Fibroblast of skin of left biceps (primary cell): ENCODE measurements around the gene RHOV.

ENCODE experiments used
- DNase-seq, 2 experiments: peaks; one replicate each; pipeline ENCODE4 v3.0.0-alpha.2; 2013; ENCODE audit warnings: low read depth in 2 of 2

The RHOV gene

DNA sequence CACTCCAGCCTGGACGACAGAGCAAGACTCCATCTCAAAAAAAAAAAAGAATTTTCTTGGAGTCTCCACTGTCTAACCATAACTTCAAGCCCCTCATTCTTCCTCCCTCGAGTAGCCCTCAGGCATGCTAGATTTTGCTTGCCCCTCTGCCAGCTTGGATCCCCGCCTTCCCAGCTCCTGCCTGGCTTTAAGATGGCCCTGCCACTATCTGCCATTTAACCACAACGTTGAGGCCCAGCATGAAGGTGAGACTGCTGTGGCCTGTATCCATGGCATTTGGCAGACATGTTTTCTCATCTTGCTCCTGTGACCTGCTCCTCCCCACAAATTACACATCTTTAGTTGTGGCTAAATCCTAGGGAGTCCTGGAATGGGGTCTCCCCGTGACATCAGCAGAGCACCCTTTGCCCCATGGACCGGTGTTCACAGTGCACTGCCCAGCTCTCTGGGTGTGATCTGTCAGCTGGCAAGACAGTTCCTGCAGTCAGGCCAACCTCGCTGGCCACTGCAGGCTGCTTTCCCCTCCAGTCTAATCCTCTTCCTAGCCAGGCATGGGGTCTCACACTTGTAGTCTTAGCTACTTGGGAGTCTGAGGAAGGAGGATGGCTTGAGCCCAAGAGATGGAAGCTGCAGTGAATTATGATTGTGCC lies 30.6 kb upstream of the RHOV start:
- no peak for DNase-seq

DNA sequence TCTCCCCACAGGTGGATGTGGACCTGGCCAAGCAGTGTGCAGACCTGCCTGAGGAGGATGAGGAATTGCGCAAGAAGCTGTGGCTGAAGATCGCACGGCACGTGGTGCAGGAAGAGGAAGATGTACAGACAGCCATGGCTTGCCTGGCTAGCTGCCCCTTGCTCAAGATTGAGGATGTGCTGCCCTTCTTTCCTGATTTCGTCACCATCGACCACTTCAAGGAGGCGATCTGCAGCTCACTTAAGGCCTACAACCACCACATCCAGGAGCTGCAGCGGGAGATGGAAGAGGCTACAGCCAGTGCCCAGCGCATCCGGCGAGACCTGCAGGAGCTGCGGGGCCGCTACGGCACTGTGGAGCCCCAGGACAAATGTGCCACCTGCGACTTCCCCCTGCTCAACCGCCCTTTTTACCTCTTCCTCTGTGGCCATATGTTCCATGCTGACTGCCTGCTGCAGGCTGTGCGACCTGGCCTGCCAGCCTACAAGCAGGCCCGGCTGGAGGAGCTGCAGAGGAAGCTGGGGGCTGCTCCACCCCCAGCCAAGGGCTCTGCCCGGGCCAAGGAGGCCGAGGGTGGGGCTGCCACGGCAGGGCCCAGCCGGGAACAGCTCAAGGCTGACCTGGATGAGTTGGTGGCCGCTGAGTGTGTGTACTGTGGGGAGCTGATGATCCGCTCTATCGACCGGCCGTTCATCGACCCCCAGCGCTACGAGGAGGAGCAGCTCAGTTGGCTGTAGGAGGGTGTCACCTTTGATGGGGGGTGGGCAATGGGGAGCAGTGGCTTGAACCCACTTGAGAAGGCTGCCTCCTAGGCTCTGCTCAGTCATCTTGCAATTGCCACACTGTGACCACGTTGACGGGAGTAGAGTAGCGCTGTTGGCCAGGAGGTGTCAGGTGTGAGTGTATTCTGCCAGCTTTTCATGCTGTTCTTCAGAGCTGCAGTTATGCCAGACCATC lies 28.8 kb upstream of the RHOV start:
- no peak for DNase-seq

DNA sequence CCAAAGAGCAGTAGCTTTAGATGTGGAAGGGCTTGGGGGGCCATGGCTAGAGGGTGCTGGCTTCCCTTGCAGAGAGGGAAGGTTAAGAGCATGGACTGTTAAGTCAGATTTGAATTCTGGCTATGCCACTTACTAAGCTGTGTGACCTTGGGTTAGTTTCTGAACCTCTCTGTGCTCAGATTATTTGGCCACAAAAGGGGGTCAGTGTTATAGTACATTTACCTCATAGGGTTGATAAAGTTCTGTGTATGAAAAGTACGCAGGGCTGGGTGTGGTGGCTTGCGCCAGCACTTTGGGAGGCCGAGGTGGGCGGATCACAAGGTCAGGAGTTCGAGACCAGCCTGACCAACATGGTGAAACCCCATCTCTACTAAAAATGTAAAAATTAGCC lies 27.0 kb upstream of the RHOV start:
- no peak for DNase-seq

DNA sequence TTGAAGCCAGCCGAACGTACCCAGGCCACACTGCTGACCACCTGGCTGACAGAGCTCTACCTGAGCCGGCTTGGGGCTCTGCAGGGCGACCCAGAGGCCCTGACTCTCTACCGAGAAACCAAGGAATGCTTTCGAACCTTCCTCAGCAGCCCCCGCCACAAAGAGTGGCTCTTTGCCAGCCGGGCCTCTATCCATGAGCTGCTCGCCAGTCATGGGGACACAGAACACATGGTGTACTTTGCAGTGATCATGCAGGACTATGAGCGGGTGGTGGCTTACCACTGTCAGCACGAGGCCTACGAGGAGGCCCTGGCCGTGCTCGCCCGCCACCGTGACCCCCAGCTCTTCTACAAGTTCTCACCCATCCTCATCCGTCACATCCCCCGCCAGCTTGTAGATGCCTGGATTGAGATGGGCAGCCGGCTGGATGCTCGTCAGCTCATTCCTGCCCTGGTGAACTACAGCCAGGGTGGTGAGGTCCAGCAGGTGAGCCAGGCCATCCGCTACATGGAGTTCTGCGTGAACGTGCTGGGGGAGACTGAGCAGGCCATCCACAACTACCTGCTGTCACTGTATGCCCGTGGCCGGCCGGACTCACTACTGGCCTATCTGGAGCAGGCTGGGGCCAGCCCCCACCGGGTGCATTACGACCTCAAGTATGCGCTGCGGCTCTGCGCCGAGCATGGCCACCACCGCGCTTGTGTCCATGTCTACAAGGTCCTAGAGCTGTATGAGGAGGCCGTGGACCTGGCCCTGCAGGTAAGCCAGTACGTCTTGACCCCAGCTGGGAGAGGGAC lies 26.4 kb upstream of the RHOV start:
- DNase-seq = no peak

DNA sequence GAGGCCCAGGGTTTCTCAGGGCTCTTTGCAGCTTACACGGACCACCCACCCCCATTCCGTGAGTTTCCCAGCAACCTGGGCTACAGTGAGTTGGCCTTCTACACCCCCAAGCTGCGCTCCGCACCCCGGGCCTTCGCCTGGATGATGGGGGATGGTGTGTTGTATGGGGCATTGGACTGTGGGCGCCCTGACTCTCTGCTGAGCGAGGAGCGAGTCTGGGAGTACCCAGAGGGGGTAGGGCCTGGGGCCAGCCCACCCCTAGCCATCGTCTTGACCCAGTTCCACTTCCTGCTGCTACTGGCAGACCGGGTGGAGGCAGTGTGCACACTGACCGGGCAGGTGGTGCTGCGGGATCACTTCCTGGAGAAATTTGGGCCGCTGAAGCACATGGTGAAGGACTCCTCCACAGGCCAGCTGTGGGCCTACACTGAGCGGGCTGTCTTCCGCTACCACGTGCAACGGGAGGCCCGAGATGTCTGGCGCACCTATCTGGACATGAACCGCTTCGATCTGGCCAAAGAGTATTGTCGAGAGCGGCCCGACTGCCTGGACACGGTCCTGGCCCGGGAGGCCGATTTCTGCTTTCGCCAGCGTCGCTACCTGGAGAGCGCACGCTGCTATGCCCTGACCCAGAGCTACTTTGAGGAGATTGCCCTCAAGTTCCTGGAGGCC lies 25.6 kb upstream of the RHOV start:
- no peak for DNase-seq

DNA sequence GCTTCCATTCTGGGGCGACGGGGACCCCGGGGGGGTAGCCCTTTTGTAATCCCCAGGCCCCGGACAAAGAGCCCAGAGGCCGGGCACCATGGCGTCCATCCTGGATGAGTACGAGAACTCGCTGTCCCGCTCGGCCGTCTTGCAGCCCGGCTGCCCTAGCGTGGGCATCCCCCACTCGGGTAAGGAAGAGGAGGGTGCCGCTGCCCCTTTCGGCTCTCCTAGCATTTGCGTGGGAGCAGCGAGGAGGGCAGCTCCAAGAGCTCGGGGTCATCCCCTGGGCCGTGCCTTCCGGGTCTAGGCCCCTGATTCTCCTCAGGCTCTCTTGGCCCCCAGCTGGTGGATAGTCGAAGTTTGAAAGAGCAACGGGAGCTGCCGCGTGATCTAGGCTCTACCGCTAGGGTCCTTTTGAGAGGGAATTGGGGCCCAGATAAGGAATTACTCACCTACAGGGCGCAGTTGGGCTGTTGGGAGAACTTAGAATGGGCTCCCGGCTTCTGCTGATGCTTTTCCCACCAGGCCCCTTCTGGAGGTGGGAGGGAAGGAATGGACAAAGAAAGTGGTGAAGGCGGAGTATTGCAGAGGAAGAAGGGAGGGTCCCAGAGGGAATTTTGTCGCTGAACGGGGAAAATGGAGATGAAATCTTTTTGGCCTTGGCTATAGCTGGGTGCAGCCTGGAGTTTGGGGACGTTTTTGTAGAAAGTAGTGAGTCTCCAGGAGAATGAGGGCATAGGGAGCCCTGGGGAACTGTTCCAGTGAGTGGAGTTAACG lies 20.8 kb upstream of the RHOV start:
- DNase-seq = peak in 1 of 2 experiments; percentile 21

DNA sequence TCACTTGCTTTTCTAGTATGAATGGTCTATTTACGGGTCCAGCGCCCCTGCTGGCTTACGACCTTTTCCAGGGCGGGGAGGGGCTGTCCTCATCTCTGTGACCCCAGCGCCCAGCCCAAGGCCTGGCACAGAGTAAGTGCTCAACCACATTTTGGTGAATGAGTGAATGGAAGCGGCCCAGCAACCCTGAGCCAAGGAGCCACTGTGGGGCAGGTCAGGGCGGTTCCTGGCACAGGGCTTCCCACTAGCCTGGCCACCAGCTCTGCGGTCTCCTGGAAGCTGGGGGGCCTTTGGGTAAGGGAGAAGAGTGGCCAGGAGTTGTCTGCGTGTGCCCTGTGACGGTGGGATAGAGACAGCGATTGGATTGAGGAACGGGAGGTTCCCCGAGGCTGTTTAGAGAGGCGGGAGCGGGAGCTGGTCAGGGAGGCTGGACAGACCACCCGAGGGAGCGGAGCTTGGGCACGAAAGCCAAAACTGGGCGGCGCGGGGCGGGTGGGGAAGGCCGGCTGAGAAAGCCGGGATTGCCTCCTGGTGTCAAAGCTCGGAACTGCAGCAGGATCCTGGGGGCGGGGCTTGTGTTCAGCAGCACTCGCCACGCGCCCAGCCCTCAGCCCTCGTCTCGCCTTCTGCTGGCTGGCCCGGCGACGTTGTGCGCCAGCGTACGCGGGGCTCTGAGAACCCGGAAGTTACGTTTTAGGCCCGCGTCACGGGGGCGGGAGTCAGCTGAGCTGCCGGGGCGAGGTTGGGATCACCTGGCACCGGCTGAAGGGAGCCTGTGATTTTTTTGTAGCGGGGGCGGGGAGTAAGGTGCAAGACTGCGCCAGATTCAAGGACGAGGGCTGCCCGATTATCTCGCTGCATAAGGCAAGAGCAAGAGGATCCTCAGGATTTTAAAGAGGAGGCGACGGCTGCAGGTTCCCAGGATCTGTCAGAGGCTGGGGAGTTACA lies 20.0 kb upstream of the RHOV start, which contains the start of gene VPS18:
VPS18 (plus strand) TSS at position 718 of the 948 bp plus-strand sequence. CDS start 319 bp downstream, outside the sequence.
- DNase-seq = peak; percentile 82 to 87

DNA sequence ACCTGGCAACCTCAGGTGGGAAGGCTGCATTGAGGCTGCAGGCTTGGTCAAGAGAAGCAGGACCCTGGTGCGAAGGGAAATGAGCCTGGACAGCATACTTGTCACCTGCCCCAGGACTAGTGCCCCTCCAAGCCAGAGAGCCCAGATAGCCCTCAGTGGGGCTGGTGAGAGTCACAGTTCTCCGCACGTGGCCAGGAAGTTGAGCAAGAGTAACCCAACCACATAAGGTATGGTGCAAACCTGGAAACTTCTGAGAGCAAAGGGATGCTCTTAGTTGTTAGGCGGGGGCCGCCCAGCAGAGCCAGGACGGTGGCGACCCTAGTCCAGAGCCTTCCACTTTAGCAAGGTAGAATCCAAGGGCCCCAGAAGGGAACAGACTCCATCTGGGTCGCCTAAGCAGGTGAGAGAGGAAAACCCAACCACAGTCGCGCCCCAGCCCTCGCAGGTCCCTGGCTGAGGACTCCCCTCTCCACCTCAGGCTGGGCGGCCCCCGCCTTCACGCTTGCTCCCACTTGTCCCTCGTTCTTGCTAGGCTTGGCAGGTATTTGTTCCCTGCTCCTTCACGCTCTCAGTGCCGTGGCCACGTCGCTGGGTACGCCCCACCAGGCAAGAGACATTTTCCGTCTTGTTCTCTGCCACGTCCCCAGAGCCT lies 19.1 kb upstream of the RHOV start:
- no peak for DNase-seq

DNA sequence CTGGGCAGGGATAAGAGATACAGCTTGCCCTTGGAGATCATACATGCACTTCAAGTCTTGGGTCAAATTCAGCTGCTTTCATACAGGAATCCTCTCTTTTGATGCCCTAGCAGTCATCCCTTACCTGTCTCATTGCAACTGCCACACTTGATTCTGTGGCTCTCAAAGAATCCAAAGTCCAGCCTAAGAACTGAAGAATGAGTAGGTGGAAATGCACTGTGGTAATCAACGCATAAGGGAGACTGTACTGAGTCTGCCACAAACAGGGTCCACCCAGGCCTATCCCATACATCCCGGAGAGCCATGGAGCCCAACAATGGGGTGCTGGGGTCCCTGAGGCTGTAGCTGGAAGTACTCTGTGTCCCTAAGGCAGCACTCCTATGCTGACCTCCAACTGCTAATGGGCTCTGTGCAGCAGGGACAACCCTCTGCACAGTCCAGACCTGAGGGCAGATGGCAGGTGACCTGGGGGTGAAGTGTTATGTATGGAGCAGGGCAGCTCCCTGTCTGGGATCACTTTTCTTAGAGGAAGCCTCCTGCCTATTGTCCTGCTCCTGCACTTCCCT lies 18.5 kb upstream of the RHOV start:
- no peak for DNase-seq

DNA sequence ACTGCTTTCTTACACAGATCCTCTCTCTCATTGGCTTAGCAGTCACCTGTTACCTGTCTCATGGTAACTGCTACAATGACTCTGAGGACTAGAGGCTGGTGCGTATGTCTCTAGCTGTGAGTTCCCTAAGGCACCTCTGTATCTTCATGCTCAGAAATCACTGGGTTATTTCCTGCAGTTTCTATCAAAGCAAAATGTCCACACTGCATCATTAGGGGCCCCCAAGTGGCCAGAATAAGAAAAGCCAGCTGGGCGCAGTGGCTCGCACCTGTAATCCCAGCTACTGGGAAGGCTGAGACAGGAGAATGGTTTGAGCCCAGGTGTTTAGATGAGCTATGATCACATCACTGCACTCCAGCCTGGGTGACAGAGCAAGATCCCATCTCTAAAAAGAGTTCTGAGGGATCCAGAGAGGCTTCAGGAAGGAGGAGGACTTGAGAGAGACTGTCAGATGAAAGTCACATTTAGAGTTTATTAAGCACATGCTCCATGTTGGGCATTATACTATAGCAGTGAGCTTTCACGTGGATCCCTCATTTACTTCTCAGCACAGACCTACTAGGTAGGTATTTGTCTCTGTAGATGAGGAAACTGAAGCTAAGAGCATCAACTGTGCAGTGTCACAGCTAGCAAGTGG lies 17.9 kb upstream of the RHOV start:
- DNase-seq = no peak

DNA sequence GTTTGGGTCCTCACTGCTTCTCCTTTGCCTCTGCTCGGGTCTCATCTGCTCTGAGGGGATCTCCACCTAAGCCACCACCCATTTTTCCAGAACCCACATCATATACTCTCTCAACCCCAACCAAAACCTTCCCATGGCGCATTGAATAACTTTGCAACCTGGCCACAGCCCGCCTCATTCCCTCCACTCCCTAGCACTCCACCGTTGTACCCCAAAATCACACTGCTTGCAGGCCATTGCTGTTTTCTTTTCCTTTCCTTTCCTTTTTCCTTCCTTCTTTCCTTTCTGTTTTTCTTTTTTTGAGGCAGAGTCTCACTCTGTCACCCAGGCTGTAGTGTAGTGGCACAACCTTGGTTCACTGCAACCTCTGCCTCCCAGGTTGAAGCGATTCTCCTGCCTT lies 17.1 kb upstream of the RHOV start:
- DNase-seq = no peak

DNA sequence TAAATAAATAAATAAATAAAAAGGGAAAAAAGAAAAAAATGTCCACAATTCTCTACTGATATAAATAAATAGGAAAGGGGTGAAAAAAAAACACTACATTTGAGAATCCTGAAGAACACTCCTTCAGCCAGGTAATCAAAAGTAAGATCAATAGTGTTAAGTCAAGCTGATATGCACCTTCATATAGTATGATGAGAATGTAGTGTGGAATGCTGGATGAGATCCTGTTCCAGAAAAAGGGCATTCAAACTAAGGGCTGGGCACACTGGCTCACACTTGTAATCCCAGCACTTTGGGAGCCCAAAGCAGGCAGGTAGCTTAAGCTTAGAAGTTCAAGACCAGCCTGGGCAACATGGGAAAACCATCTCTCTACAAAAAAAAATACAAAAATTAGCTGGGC lies 15.1 kb upstream of the RHOV start:
- DNase-seq = no peak

DNA sequence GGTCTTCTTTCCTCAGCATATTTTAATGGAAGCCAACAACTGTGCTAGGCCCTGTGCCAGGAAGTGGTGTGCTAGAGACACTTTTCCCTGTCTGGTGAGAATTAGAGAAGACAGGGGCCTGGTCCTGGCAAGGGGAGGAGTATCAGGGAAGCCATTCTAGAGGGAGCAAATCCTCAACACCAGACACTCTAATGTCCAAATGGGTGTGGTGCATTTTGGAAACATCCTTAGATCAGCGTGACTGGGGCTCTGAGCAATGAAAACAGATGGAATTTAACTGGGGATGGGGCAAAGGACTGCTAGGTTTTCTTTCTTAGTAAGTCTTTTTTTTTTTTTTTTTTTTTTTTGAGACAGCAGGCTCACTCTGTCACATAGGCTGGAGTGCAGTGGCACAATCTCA lies 12.6 kb upstream of the RHOV start:
- no peak for DNase-seq

DNA sequence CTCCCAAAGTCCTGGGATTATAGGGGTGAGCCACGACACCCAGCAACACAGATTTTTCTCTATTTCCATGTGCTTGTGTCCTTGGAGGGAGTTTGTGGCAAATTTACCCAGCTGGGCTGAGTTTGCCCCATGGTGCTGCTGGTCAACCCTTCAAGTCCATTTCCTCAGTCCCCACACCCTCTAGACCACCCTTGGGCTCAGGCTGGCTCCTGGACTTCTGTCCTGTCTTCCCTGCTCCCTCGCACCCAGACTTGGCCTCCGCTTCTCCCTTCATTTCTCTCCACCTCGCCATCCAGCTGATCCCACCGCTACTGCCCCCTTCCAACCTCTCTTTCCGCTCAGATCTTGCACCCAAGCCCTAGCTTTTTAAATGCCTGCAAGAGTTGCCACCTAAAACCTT lies 7.3 kb upstream of the RHOV start:
- DNase-seq = no peak

DNA sequence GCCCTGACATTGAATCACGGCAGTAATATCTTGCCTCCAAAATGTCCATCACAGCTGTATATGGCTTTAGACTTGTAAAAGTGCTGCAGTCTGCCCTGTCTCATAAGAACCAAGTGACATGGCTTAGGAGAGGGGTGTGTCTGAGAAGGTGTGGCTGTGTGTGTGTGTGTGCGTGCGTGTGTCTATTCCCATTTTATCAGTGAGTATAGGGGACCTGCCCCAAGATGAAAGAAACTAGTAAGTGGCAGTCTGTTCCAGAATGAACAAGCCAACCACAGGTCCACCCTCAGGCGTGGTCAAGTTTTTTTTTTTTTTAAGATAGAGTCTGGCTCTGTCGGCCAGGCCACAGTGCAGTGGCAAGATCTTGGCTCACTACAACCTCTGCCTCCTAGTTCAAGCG lies 5.6 kb upstream of the RHOV start:
- no peak for DNase-seq

DNA sequence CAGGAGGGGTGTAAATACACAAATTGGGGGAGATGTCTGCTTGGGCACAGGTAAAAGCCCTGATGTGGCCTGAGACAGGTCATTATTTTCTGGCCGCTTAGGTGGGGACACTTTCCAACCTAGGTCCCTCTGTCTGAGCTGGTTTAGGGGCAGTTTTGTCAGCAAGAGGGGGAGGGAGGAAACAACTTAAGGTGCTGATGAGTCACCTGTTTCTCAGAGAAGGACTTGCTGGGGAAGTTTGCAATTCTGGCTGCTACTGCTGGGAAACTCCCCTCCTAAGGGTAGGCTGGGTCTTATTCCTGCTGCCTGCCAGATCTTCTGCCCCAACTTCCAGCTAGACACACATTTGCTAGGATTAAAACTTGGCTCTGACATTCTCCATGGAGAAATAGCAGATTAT lies 4.8 kb upstream of the RHOV start:
- no peak for DNase-seq

DNA sequence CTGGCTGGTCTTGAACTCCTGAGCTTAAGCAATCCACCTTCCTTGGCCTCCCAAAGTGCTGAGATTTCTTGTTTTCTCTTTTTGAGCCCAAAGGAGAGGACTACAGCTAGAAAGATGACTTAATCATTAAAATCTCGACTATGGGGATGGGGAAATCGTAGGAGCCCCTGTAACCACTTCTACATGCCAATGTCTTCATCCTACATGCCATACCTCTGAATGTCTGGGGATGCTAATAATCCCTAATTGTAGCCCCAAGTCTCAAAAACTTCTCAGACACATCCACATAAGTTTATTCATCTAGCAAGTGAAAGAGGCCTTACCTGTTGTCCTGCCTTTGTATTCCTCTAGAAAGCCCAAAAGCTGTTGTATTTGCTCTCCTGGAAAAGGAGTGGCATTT lies 3.7 kb upstream of the RHOV start:
- DNase-seq = no peak

DNA sequence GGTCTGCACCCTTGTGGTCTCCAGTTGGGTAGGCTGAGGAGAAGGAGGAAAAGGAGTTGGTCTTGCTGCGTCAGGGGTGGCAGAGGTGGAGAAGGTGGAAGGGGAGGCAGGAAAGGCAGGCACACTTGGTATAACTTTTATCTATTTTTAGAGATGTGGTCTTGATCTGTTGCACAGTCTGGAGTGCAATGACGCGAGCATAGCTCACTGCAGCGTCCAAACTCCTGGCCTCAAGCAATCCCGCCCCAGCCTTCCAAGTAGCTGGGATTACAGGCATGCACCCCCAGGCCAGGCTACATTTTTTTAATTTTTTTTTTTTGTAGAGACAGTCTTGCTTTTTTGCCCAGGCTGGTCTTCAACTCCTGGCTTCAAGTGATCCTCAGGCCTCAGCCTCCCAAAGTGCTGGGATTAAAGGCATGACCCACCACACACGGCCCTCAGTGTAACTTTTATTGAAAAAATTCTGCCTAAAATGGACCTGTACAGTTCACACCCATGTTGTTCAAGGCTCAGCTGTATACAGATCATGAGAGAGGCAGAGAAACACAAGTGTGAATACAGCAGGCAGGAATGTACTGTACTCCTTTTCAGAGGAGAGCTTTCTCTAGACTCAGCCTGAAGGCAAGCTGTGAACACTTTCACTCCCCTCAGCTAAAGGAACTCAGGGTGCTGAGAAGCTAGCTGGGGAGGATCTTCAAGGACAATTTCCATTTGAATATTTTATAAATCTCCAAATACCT lies 2.1 kb upstream of the RHOV start:
- no peak for DNase-seq
